Activated naive CD4-positive, alpha-beta T cell (primary cell): ENCODE data around the gene AK4.
"Not testable (repeated sequence)": the region's sequence is repeated elsewhere in the genome, so short reads cannot be mapped to it uniquely, and the experiment has no call there.

Experiments used
- DNase-seq, 4 experiments: peaks; one replicate each; lab custom pipeline; 2025; lab: John Stamatoyannopoulos, UW

AK4 gene

GRCh38 chr1:65148178-65148547 lies at the start of gene AK4:
Gene AK4 (plus strand): TSS chr1:65148203. CDS start chr1:65148408, 205 bp downstream.
- not testable (repeated sequence) for DNase-seq

GRCh38 chr1:65103807-65104206 lies 44.2 kb upstream of the AK4 start:
- DNase-seq: no peak

DNA sequence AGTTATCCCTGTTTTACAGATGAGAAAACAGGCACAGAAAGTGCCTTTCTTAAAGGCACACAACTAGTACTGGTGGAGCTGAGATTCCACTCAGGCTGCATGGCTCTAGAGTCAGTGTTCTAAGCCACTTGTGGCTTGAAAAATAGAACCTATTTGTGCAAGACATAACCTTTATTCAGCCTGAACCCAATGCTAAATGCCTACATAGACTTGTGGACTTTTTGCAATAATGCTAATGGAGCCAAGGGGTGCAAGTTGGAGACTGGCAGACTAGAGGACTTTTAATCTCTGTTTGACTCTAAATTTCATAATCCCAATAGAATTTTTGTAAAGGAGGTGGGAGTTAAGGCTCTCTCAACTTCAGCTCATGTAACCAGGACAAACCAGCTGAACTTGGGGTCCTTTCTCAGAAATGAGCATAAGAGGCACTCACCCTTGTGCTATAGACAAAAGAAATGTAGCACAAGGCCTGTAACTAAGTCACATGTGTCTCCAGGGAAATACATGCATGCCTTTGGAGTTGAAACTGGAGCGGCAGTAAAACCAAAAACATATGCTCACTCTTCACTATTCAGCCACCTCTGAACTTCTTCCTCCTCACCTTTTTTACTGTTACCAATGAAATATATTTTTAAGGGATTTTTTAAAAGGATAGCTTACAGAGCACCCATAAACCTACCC lies 43.0 kb upstream of the AK4 start:
- DNase-seq: no peak

DNA sequence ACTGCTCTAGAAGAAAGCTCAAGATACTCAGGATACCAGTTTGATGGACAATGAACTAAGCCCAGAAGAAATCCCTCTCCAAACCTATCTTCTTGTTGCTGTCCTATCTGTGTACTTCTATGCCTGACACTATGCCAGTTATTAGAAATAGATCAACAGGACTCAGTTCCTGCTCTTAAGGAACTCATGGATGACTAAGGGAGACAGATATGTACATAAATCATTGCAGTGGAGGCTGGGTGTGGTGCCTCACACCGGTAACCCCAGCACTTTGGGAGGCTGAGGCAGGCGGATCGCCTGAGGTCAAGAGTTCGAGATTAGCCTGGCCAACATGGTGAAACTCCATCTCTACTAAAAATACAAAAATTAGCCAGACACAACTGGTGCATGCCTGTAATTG lies 42.4 kb upstream of the AK4 start:
- no peak for DNase-seq

GRCh38 chr1:65108025-65108642 lies 39.9 kb upstream of the AK4 start:
- DNase-seq: no peak

GRCh38 chr1:65109487-65109886 lies 38.5 kb upstream of the AK4 start:
- no peak for DNase-seq

DNA sequence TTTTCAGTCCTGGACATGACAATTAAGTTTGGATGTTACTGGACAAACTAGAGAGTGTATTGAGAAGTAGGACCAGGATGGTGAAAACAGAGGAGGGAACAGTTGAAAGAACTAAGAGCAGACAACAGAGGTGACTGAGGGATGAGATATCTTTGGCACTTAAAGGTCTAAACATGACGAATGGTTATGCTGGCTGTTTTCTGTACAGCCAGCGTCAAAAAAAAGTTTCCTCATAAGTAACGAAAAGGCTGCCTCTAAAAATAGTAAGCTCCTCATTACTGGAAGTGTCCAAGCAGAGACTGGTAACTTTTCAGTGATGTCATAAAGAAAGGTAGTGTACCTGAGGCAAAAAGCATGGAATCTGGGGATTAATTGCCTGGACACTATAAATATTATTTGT lies 35.2 kb upstream of the AK4 start:
- no peak for DNase-seq

DNA sequence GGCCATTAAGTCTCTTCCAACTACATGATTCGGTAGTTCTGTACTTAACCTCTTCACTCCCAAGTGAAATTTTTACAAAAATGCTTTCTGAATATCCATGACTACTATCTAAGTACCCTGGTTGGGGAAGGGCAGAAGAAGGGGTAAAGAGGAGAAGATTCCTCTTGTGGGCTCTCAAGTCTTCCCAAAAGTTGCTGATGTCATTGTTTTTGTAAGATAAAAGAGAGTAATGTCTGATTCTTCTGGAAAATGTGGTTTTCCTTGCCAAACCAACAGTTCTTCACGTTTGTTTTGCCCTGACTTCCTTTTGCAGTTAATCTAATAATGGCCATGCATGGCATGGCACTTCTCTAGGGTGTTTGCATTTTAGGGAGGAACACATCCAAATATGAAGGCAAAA lies 34.7 kb upstream of the AK4 start:
- no peak for DNase-seq

DNA sequence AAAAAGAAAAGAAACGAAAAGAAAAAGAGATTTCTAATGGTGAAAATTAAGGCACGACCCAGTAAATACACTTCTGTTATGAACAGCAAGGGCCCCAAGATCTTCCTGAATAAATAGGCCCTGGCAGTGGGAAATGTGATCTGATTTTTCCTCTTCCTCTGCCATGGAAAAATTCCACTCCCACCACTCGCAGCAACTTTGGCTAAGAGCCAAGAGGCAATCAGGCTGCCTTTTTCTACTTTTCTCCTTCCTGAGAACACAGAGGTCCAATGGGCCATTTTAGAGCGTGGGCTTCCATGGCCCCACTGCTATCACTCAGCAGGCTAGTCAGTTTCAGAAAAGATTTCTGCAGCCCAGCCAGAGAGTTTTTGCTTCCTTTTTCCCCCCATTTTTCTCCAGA lies 33.7 kb upstream of the AK4 start:
- no peak for DNase-seq

DNA sequence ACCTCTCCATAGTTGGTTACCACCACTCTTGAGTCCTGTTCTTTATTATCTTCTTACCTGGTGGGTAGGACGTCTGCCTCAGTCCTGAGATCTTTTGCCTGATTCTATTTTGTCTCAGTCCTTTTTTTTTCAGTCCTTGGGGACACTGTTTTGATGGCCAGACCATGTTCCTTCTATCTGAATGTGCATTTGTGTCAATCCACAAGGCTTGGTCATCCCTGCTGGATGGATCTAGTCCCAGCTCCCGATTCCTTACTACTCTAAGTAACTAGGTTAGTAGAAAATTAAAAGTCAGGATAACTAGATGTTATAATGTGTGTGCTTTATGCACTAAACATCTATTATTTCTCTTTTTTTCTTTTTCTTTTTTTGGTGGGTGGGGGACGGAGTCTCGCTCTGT lies 28.1 kb upstream of the AK4 start:
- no peak for DNase-seq

- DNase-seq: not testable (repeated sequence)
Measured at GRCh38 chr1:65129104-65129503, 18.9 kb upstream of the AK4 start.

DNA sequence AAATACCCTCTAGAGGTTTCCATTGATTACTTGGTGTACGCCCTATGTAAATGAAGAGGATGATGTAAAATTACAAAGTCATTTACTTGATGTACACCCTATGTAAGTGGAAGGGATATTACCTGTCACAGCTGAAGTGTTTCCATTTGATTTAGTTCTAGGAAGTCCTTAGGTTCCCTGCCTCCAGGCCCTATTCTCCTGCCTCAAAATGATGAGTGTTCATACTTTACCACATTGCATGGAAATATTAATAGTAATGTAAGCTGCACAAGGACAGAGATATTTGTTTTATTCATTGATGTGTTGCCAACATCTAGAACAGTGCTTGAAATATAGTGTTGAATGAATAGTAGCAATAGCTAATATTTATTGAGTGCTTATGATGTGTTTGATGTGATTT lies 9.5 kb upstream of the AK4 start:
- no peak for DNase-seq

DNA sequence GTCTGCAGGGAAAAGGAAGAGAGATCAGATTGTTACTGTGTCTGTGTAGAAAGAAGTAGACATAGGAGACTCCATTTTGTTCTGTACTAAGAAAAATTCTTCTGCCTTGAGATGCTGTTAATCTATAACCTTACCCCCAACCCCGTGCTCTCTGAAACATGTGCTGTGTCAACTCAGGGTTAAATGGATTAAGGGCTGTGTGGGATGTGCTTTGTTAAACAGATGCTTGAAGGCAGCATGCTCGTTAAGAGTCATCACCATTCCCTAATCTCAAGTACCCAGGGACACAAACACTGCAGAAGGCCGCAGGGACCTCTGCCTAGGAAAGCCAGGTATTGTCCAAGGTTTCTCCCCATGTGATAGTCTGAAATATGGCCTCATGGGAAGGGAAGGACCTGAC lies 8.2 kb upstream of the AK4 start:
- not testable (repeated sequence) for DNase-seq

GRCh38 chr1:65141394-65141793 lies 6.6 kb upstream of the AK4 start:
- DNase-seq: no peak

DNA sequence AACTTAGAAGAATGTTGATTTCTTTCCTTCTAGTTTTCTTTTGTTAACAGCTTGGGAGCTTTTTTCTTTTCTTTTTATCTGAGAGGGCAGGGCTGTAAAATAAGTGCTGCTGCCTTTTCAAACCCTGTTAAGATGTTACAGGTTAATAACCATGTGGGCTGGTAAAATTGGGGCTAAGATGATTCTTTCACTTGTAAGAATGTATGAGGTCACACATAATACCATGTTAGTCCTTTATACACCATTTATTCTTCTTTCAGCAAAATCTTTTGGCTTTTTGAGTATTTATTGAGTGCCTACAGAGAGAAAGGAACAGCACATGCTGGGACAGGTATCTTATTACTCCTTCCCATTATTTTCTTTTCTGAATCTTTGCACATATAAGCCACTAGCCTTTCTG lies 6.1 kb upstream of the AK4 start:
- DNase-seq: no peak

DNA sequence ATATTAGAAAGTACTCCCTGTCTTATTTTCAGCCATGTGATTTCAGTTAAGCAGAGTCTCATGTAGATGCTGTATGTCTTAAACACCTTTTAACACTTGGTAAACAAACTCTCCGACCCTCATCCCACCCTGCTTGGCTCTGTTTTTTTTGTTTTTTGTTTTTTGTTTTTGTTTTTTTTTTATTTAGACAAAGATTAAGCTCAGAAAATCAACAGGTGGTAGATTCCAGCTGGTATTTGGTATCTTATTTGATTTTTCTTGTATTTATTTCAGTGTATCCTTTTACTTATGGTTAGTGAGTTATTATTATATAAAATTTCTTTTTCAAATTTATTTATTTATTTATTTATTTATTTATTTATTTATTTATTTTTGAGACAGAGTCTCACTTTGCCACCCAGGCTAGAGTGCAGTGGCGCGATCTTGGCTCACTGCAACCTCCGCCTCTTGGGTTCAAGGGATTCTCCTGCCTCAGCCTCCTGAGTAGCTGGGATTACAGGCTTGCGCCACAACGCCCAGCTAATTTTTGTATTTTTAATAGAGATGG lies 4.8 kb upstream of the AK4 start:
- not testable (repeated sequence) for DNase-seq

- no peak for DNase-seq
Measured at GRCh38 chr1:65146908-65147423, 1.0 kb upstream of the AK4 start.

DNA sequence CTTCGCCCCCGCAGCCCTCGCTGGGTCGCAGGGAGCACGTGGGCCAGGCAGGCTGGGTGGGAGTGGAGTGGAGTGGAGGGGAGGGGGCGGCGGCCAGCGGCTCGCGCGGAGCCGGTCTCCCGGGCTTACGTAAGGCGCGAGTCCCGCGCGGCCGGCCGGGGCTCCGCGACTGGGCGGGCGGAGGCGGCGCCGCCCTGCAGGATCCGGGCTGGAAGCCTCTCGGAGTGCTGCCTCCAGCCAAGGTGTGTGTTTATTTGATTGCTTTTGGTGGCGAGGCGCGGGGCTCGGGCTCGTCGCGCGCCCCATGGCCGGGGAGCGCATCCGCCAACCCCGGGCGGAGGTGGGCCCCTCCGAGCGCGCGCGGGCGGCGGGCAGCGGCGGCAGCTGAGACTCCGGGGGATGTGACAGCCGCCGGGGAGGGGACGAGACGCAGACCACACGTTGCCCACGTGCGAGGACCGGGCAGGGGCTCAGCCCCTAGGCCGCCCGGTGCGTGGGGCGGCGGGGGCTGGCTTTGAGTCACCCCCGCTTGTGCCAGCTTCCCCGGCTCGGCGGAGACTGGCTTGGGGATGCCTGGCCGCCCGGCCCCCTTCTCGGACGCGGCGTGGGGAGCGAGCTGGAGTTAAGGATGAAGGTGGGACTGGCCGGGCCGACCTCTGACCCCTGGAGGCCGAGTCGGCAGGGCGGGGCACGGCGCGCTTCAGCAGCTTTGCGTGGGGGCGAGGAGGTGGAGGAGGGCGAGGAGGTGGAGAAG lies 402 bp upstream of the AK4 start:
- no peak for DNase-seq

DNA sequence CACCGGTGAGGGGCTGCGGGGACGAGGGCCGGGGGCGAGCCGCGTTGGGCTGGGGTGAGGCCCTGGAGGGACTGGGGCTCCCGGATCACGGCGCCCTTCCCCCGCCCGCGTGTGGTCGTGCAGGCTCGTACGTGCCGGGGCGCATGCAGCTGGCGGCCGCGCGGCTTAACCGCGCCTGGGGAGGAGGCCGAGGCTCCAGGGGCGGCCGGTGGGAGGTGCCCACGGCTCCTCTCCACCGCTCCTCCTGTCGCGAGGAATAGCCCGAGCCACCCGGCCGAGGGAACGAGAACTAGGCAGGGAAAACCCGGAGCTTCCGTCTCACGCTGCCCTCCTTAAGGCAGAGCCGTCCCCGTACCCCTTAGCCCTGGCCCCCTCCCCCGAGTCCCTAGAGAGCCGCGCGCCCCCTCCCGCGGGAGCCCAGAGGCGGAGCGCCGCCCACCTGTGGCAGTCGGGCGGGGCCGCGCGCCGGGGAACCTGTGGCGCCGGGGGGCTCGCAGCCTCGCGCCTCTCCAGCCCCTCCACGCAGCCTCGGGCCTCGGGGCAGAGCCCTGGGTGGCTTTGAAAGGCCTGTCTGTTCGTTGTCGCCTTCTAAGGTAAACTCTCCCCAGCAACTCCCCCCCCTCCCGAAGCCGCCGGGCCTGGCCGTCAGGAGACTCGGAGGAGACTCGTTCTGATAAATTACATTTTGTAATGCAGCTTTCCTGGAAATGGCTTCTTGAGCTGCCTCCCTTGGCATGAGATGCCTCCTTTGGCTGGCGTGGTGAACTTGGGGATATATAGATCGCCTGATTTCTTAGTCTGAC lies 746 bp downstream of the AK4 start:
- peak in 1 of 4 experiments; percentile 5 for DNase-seq

DNA sequence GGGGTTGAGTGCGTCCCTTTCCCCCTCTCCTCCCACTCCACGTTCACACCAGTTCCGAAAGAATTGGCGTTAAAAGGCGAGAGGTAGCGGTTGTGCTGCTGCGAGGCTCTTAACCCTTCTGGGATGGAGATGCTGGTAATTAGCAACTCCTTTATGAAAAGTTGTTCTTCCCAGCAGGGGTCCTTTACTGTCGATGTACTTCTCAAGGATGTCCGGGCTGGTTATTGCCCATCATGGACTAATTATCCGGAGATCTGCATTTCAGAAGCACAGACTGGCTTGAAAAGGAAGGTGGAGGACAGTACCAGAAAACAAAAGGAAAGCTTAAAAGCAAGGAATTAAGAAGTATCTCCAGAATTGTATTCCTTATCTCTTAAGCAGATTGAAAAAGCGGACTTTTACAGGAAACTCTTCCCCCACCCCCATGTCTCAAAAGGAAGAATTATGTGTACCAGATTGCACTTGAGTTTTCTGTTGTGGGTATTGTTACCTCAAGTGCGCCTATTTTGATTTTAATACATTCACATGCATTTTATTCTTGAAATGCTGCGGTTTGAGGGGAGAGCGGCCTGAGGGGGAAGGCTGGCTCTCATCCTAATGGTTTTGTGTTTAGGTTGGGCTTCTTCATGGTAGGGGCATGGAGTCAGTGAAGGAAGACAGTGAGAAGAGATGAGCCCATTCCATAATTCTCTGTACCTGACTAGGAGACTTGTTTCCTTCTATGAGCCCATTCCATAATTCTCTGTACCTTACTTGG lies 1.5 kb downstream of the AK4 start:
- no peak for DNase-seq

- DNase-seq: no peak
Measured at GRCh38 chr1:65150108-65150463, 2.1 kb downstream of the AK4 start.
